GM15510 (cell line): ENCODE measurements around the gene AKT2.

ENCODE experiments used
- POLR2A ChIP-seq: IDR thresholded peaks from 3 replicates; pipeline ENCODE4 v1.6.1; 2011; ENCODE audit warnings: borderline replicate concordance; ENCODE audit not compliant: insufficient read length; ENCODE audit errors: extremely low read depth

Gene AKT2

DNA sequence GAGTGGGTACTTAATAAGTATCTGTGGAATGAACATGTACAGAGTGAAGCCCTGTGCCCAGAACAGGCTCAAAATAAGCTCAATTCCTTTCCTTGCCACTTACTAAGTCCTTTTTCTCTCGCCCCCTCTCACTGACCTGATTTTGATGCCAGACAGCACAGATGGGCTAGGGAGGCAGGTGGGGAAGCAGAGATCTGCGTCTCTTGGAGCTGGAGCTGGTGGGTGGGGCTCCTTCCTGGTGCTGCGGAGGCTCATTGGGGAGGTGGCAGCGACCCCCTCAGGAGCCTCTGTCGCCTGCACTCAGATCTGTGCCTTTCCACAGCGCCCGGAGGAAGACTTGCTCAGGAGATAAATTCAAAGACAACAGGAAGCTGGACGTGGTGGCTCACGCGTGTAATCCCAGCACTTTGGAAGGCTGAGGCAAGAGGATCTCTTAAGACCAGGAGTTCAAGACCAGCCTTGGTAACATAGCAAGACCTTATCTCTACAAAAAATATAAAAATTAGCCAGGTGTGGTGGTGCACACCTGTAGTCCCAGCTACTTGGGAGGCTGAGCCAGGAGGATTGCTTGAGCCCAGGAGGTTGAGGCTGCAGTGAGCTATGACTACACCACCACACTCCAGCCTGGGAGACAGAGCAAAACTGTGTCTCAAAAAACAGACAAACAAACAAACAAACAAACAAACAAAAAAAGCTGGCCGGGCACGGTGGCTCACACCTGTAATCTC is 14.6 kb downstream of the AKT2 start:
- no peak for TF ChIP-seq POLR2A

- TF ChIP-seq POLR2A, result no peak
These were observed 15.8 kb downstream of the AKT2 start for GRCh38 chr19:40269216-40269940.

GRCh38 chr19:40267601-40267997 is 17.5 kb downstream of the AKT2 start:
- no peak for TF ChIP-seq POLR2A

DNA sequence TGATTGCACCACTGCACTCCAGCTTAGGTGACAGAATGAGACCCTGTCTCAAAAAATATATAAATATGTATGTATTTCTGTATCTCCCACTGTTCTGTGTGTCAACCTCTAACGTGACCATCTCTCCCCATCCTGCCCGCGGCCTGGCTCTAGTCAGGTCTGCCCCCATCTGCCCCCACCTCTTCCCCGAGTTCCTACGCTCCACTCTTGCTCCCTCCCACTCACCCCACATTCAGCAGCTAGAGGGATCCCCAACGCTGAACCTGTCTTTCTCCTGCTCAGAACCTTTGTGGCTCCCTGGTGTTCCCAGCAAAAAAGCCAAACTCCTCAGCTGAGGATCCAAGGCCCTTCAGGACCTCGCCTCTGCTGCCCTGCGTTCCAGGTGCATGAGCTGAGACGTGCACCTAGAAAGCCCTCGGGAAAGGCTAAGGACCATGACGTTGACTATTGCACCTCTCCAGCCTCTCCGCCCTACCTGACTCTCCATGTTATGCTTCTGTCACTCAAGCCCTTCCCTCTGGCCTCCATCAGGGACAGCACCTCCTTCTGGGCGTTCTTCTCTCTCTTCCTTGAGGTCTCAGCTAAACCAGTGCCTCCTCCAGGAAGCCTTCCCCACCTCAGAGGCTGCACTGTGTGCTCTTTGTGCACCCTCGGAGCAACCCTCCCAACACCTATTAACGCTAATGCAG is 18.1 kb downstream of the AKT2 start:
- TF ChIP-seq POLR2A, result no peak

- TF ChIP-seq POLR2A, result no peak
These were observed 19.0 kb downstream of the AKT2 start for GRCh38 chr19:40266119-40266518.

GRCh38 chr19:40265763-40266099 is 19.4 kb downstream of the AKT2 start:
- no peak for TF ChIP-seq POLR2A

- TF ChIP-seq POLR2A, result no peak
These were observed 19.9 kb downstream of the AKT2 start for GRCh38 chr19:40265055-40265762.

GRCh38 chr19:40264314-40265054 is 20.7 kb downstream of the AKT2 start:
- no peak for TF ChIP-seq POLR2A

DNA sequence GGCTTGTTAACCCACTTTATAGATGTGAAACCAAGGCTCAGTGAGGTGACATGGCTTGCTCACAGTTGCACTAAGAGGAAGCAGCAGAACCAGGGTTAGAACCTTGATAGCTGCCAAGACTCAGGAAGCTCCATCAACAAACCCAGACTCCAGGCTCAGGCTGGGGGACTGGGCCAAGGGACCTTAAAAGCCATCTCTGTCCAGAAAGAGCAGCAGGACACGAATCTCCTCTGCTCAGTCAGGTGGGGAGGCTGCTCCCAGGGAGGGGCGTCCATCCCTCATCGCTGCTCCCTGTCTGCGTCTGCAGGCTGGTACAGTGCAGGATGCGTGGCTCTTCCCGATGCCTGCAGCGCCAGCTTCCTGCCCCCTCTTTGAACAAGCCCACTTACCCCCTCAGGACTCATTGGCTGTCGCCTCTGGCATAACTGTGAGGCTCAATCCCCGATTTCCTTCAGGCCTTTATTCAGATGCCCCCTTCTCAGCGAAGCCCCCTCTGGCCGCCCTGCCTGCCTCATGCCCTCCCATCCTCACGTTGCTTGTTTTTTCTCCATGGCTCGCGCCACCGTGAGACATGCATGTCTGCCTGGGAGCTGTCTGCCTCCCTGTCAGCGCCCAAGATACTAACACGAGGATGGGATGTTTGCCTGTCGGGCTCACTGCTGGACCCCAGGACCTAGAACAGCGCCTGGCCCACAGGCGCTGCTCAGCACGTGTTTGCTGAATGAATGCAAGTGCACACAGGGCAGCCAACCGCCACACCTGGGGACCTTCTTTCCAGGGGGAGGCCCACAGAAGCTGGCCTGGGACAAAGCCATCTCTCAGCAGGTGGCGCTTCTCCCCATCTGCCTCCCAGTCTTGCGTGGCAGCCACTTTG is 21.5 kb downstream of the AKT2 start:
- TF ChIP-seq POLR2A, result no peak

- TF ChIP-seq POLR2A, result no peak
These were observed 22.7 kb downstream of the AKT2 start for GRCh38 chr19:40262422-40262821.

GRCh38 chr19:40261631-40262030 is 23.5 kb downstream of the AKT2 start:
- no peak for TF ChIP-seq POLR2A

- no peak for TF ChIP-seq POLR2A
These were observed 28.0 kb downstream of the AKT2 start for GRCh38 chr19:40257096-40257517.

GRCh38 chr19:40256512-40256911 is 28.6 kb downstream of the AKT2 start:
- TF ChIP-seq POLR2A, result no peak
